Endothelial cell (in vitro differentiated cells): ENCODE results near the gene RAET1E. TPM values are rescaled to one million over a fixed set of nuclear protein-coding genes. Genes with fewer than 3 reads are reported as not detected.

Experiments used
- DNase-seq: peaks from one replicate; pipeline ENCODE4 v3.0.0; 2021; ENCODE audit warnings: low spot score
- H3K27ac Mint-ChIP-seq: one replicate; pipeline ENCODE4 v1.8.0; 2021; ENCODE audit warnings: mixed read lengths, inconsistent platforms; ENCODE audit not compliant: unreplicated experiment
- H3K27me3 Mint-ChIP-seq: one replicate; pipeline ENCODE4 v1.8.0; 2021; ENCODE audit warnings: mild to moderate bottlenecking, moderate library complexity, mixed read lengths, inconsistent platforms; ENCODE audit not compliant: unreplicated experiment
- H3K36me3 Mint-ChIP-seq: one replicate; pipeline ENCODE4 v1.8.0; 2021; ENCODE audit warnings: mild to moderate bottlenecking, low read depth, mixed read lengths, inconsistent platforms; ENCODE audit not compliant: unreplicated experiment
- H3K4me1 Mint-ChIP-seq: one replicate; pipeline ENCODE4 v1.8.0; 2021; ENCODE audit warnings: mild to moderate bottlenecking, mixed read lengths, inconsistent platforms; ENCODE audit not compliant: unreplicated experiment
- H3K4me3 Mint-ChIP-seq: one replicate; pipeline ENCODE4 v1.8.0; 2021; ENCODE audit warnings: mild to moderate bottlenecking, mixed read lengths, inconsistent platforms; ENCODE audit not compliant: unreplicated experiment
- H3K9me3 Mint-ChIP-seq: one replicate; pipeline ENCODE4 v1.8.0; 2021; ENCODE audit warnings: mixed read lengths, inconsistent platforms; ENCODE audit not compliant: unreplicated experiment
- total RNA-seq: library from RNA; stranded (reverse); fragmentation: NEBNext Ultra II Directional; extraction: Animal tissue kit (Norgen Biotek cat#: 25700); gene quantifications from one replicate; pipeline ENCODE4 v1.2.1, GENCODE V29; 2021; ENCODE audit not compliant: unreplicated experiment
- TF ChIP-seq, protein P1 (sequence below): fragments of 200-600 bp; sonication (generic); IDR thresholded peaks from one replicate; pipeline ENCODE4 v1.5.0; 2021; ENCODE audit warnings: antibody characterized with exemption; ENCODE audit not compliant: unreplicated experiment

Gene RAET1E
- total RNA-seq, 1 donor from 2014 or later, result 0.28 TPM

DNA sequence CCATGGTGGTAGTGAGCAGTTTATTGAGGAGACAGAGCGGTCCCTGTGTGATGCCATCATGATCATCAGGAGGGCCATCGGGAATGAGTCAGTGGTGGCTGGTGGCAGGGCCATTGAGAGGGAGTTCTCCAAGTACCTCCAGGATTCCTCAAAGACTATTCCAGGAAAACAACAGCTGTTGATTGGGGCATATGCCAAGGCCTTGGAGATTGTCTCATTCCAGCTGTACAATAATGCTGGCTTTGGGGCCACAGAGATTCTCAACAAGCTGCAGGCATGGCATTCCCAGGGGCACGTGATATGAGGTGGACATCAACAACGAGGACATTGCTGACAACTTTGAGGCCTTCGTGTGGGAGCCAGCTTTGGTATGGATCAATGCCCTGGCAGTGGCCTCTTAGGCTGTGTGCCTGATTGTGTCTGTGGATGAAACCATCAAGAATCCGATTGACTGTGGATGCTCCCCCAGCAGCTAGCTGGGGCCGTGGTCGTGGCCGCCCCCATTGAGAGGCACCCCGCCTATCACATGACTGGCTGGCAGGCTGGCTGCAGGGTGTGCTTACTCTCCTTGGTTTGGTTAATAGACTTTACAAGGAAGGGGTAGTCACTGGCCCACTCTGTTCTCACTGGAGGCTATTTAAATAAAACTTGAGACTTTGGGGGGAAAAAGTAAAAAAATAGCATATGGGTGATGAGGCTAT, 16.7 kb downstream of the RAET1E start:
- H3K27ac Mint-ChIP-seq, result no peak overlapping the region
- no peaks in the 10 kb centered on the region for H3K9me3 Mint-ChIP-seq
- H3K4me1 Mint-ChIP-seq, result peaks cover 4% of the 10 kb centered on the region
- H3K4me3 Mint-ChIP-seq, result no peak overlapping the region
- no peaks in the 10 kb centered on the region for H3K36me3 Mint-ChIP-seq
- H3K27me3 Mint-ChIP-seq, result peaks cover 4% of the 10 kb centered on the region
- DNase-seq, result no peak
- TF ChIP-seq, protein P1, sequence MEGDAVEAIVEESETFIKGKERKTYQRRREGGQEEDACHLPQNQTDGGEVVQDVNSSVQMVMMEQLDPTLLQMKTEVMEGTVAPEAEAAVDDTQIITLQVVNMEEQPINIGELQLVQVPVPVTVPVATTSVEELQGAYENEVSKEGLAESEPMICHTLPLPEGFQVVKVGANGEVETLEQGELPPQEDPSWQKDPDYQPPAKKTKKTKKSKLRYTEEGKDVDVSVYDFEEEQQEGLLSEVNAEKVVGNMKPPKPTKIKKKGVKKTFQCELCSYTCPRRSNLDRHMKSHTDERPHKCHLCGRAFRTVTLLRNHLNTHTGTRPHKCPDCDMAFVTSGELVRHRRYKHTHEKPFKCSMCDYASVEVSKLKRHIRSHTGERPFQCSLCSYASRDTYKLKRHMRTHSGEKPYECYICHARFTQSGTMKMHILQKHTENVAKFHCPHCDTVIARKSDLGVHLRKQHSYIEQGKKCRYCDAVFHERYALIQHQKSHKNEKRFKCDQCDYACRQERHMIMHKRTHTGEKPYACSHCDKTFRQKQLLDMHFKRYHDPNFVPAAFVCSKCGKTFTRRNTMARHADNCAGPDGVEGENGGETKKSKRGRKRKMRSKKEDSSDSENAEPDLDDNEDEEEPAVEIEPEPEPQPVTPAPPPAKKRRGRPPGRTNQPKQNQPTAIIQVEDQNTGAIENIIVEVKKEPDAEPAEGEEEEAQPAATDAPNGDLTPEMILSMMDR, result no peak

DNA sequence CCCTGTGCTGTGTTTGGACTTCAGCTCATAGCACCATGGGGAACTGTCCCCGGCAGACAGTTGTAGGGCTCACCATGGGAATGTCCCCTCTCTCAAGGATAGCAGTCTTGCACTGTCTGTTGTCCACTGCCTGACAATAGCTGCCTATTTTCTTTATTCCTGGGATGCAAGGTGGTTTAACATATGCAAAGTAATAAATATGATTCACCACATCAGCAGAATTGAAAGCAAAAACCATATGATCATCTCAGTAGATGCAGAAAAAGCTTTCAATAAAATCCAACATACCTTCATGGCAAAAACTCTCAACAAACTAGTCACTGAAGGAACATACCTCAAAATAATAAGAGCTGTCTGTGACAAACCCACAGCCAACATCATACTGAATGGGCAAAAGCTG, 20.3 kb downstream of the RAET1E start:
- Mint-ChIP-seq H3K4me1 (peaks cover 4% of the 10 kb centered on the region), H3K36me3 (no peaks in the 10 kb centered on the region), H3K9me3 (no peaks in the 10 kb centered on the region), H3K27me3 (no peaks in the 10 kb centered on the region), H3K4me3 (no peak overlapping the region), H3K27ac (no peak overlapping the region)
- no peak for DNase-seq
- TF ChIP-seq, protein P1, result no peak

DNA sequence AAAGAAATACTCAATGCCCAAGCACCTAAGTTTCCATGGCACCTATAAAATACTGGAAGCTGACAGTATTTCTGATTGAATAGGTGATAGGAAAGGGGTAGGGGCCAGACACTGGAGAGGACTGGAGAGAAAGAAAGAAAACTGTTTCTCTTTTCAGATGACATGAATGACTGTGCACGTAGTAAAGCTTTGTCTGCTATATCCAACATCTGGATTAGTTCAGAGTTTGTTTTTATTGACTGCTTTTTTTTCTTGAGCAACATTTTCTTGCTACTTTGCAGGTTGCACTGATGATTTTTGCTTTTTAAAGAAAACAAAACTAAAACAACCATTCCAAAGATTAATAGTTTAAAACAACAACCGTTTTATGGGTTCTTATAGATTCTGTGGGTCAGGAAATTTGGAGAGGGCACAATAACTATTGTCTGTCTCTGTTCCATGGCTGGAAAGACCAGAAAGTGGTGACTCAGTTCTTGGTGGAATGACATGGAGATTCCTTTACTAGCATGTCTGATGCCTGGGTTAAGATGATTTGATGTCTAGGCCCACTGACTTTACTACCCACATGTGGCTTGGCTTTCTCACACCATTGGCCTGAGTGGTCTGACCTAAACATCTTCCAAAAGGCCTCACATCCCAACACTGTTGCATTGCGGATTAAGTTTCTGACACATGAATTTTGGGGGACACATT, 21.5 kb downstream of the RAET1E start:
- Mint-ChIP-seq H3K9me3 (no peaks in the 10 kb centered on the region), H3K27ac (no peak overlapping the region), H3K4me1 (peaks cover 4% of the 10 kb centered on the region), H3K36me3 (no peaks in the 10 kb centered on the region), H3K4me3 (no peak overlapping the region), H3K27me3 (no peaks in the 10 kb centered on the region)
- no peak for DNase-seq
- TF ChIP-seq, protein P1, result no peak

DNA sequence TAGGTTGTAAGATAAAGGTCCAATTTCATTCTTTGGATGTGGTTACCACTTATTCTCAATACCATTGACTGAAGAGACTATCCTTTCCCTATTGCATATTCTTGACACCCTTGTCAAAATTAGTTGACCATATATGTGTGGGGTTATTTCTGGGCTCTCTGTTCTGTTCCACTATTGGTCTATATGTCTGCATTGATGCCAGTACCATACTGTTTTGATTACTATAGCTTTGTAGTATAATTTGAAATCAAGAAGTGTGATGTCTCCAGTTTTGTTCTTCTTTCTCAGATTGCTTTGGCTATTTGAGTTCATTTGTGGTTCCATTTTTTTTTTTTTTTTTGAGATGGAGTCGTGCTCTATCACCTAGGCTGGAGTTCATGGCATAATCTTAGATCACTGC, 25.7 kb downstream of the RAET1E start:
- no peak overlapping the region for H3K27ac Mint-ChIP-seq
- H3K9me3 Mint-ChIP-seq, result no peaks in the 10 kb centered on the region
- peaks cover 33% of the 10 kb centered on the region for H3K4me1 Mint-ChIP-seq
- TF ChIP-seq, protein P1, result no peak
- peaks cover 4% of the 10 kb centered on the region for H3K27me3 Mint-ChIP-seq
- DNase-seq, result no peak
- no peak overlapping the region for H3K4me3 Mint-ChIP-seq
- H3K36me3 Mint-ChIP-seq, result no peaks in the 10 kb centered on the region

DNA sequence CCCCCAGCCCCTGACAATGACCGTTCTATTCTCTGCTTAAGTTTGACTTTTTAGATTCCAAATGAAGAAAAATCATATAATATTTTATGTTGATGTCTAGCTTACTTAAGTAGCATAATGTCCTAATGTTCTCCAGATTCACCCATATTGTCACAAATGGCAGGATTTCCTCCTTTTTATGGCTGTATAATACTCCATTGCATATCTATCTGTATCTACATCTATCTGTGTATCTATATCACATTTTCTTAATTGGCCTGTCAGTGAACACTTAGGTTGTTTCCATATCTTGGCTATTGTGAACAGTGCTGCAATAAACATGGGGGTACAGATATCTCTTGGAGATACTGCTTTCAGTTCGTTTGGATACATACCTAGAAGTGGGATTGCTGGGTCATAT, 26.7 kb downstream of the RAET1E start:
- Mint-ChIP-seq H3K36me3 (no peaks in the 10 kb centered on the region), H3K27me3 (peaks cover 4% of the 10 kb centered on the region), H3K4me1 (peaks cover 44% of the 10 kb centered on the region), H3K9me3 (no peaks in the 10 kb centered on the region), H3K4me3 (no peak overlapping the region), H3K27ac (no peak overlapping the region)
- TF ChIP-seq, protein P1, result no peak
- DNase-seq, result no peak
